ENCODE results near the gene OR2T1.
"Not testable (repeated sequence)": the region's sequence is repeated elsewhere in the genome, so short reads cannot be mapped to it uniquely, and the experiment has no call there.

OR2T1 gene, protein sequence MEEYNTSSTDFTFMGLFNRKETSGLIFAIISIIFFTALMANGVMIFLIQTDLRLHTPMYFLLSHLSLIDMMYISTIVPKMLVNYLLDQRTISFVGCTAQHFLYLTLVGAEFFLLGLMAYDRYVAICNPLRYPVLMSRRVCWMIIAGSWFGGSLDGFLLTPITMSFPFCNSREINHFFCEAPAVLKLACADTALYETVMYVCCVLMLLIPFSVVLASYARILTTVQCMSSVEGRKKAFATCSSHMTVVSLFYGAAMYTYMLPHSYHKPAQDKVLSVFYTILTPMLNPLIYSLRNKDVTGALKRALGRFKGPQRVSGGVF

GRCh38 chr1:248402748-248403147 is at the start of gene OR2T1:
OR2T1 (plus strand) TSS chr1:248403048; CDS start chr1:248406148, 3,100 bp downstream.
- DNase-seq (ENCODE audit: low read depth in 2 of 2) = no peak

GRCh38 chr1:248359415-248359814 is 43.4 kb upstream of the OR2T1 start:
- DNase-seq (ENCODE audit: low read depth in 2 of 2) = no peak

- no peak for DNase-seq (ENCODE audit: low read depth in 2 of 2)
Measured at GRCh38 chr1:248361121-248361715, 41.6 kb upstream of the OR2T1 start, which contains the start of gene OR2T4. OR2T4 (plus strand) TSS chr1:248361665; CDS start chr1:248361665, 0 bp downstream.

- no peak for DNase-seq (ENCODE audit: low read depth in 2 of 2)
Measured at GRCh38 chr1:248366609-248367008, 36.2 kb upstream of the OR2T1 start.

DNA sequence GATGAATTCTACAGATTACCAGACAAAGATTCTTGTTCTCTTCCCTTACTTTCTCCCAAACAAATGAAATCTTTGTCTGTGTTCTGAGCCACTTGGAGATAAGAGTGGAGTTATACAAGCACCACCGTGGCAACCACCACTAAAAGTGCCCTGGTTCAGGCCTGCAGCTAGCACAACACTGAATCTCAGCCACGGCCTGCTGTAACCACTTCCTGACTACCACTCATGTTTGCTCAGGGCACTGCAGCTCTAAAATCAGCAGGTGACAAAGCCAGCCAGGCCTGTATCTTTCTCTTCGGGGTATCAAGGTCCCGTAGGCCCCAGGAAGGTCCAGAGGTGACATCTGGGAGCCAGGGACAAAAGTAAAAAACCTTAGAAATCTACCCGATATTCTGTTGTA is 30.5 kb upstream of the OR2T1 start:
- DNase-seq (ENCODE audit: low read depth in 2 of 2) = no peak

DNA sequence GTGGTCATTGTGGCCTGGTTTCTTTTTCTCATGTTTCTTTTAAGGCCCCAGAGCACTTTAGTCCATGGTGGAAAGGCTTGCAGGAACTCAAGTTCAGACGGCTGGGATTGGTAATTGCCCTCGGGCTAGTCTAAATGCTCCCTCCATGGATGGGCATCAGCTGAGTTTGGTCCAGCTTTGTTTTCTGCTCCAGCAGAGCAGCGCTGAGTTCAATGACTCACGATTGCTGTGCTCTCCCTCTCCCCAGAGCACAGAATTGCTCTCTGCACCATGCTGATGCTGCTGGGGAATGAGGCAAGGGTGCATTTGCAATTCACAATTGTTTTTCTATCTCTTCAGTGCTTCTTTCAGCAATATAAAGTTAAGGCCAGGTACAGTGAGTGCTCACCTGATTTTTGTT is 29.1 kb upstream of the OR2T1 start:
- DNase-seq (ENCODE audit: low read depth in 2 of 2) = no peak

DNA sequence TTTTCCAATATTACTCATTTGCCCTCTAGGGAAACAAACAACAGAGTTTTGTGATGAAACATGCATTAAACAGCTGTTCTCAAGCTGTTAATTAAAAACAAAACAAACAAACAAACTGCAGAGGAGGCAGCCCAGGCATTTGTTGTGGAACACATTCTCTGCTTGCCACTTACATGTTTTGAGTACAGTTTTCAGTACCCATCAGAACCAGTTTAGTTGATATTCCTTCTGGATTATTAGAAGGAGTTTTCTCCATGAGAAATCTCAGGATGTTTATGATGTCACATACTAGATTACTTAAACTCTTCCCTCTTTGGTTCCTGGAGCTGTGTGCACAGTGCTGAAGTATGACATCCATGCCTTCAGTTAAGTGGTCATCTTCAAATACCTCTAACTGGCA is 27.4 kb upstream of the OR2T1 start, which contains the start of gene OR2T6:
Gene OR2T6 (plus strand): TSS at position 301 of the 400 bp plus-strand sequence. CDS start 11,863 bp downstream, outside the sequence.
- DNase-seq (ENCODE audit: low read depth in 2 of 2) = no peak

DNA sequence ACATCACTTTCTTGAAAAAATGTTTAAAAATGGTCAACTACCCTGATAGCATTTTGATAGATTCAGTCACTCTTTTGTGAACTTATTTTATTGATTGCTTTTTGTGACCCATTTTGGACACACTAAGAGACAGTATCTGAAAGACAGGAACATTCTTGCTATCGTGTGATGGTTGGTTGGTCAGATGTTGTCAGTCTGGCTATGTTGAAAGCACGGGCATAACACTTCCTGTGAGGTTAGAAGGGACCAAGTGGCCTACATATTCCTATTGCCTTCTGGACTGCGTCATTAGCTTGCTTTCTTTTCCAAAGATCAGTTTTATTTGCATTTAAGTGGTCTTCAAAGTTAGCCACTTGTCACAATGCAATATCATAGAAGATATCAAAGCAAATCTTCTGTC is 25.9 kb upstream of the OR2T1 start:
- DNase-seq (ENCODE audit: low read depth in 2 of 2) = no peak

DNA sequence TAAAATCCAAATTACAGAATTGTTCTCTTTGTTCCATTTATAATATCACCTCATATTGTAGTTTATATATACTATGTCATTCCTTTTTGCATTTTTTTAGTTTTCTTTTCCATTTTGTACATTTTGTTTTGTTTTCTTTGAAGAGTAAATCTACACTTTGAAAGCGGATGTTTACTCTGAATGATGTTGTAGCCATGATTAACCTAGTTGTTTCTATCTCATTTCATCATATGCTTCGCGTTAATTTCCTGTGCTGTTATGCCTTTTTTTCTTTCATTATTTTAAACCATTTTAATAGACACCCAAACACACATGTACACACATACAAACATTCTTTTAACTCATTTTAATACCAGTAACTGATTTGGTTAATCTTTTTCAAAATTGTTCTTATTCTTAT is 22.0 kb upstream of the OR2T1 start:
- no peak for DNase-seq (ENCODE audit: low read depth in 2 of 2)

- DNase-seq (ENCODE audit: low read depth in 2 of 2) = no peak
Measured at GRCh38 chr1:248388426-248388825, 14.4 kb upstream of the OR2T1 start.

GRCh38 chr1:248393050-248393449 is 9.8 kb upstream of the OR2T1 start:
- DNase-seq (ENCODE audit: low read depth in 2 of 2) = no peak

GRCh38 chr1:248404024-248404423 is 1.2 kb downstream of the OR2T1 start:
- no peak for DNase-seq (ENCODE audit: low read depth in 2 of 2)

- no peak for DNase-seq (ENCODE audit: low read depth in 2 of 2)
Measured at GRCh38 chr1:248406721-248407692, 4.2 kb downstream of the OR2T1 start.

- DNase-seq (ENCODE audit: low read depth in 2 of 2) = no peak
Measured at GRCh38 chr1:248416226-248416625, 13.4 kb downstream of the OR2T1 start.

- no peak for DNase-seq (ENCODE audit: low read depth in 2 of 2)
Measured at GRCh38 chr1:248417854-248418253, 15.0 kb downstream of the OR2T1 start.

DNA sequence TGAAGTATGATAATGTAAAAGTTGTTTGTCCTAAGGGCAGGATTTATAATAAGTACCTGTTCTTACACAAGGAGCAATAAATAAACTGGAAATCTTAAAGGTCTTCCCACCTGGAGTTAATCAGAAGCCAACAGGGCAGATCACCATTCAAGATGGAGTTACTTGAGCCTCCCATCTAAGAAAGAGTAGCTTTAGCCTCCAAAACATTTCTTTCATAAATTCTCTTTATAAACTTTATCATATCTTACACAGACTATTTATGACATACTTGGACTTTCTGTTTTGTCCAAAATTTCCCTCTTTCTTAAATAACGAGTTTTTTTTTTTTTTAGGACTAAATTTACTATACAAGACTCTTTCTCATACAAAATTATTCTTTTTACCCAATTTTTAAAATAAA is 18.5 kb downstream of the OR2T1 start:
- no peak for DNase-seq (ENCODE audit: low read depth in 2 of 2)

GRCh38 chr1:248427526-248428191 is 24.8 kb downstream of the OR2T1 start:
- DNase-seq (ENCODE audit: low read depth in 2 of 2) = not testable (repeated sequence)

GRCh38 chr1:248428192-248428533 is 25.3 kb downstream of the OR2T1 start:
- not testable (repeated sequence) for DNase-seq (ENCODE audit: low read depth in 2 of 2)

- not testable (repeated sequence) for DNase-seq (ENCODE audit: low read depth in 2 of 2)
Measured at GRCh38 chr1:248431683-248432082, 28.8 kb downstream of the OR2T1 start.

- DNase-seq (ENCODE audit: low read depth in 2 of 2) = not testable (repeated sequence)
Measured at GRCh38 chr1:248432201-248432600, 29.4 kb downstream of the OR2T1 start.

GRCh38 chr1:248433811-248434415 is 31.1 kb downstream of the OR2T1 start:
- not testable (repeated sequence) for DNase-seq (ENCODE audit: low read depth in 2 of 2)
